Right lobe of liver (tissue), 6 donors: ENCODE results near the gene VAMP5. TPM values are rescaled to one million over a fixed set of nuclear protein-coding genes. Genes with fewer than 3 reads are reported as not detected.

Source experiments
- ATAC-seq, 4 donors: fragments of 200-7000 bp; cut with Tn5 transposase; one replicate each; pipeline ENCODE4 v1.9.1; 2020; ENCODE audit warnings: mild to moderate bottlenecking in 4 of 4, moderate library complexity in 4 of 4
- DNase-seq, 3 donors: peaks; one replicate each; pipeline ENCODE4 v3.0.0-alpha.2; 2020
- H3K27ac ChIP-seq, 3 donors: fragments of 200-600 bp; one replicate each; pipeline ENCODE4 v1.8.0; 2022
- H3K27me3 ChIP-seq, 2 donors: fragments of 200-600 bp; one replicate each; pipeline ENCODE4 v1.8.0; 2022
- H3K36me3 ChIP-seq, 4 donors: fragments of 200-600 bp; sonication (generic) in 1 of 4; one replicate each; pipeline versions ENCODE4 v1.5.1 to v1.8.0; 2017 to 2022; ENCODE audit warnings: control low read depth in 1 of 4
- H3K4me1 ChIP-seq, 4 donors: fragments of 200-600 bp; sonication (generic) in 1 of 4; one replicate each; pipeline versions ENCODE4 v1.5.1 to v1.8.0; 2017 to 2022; ENCODE audit warnings: control low read depth in 1 of 4
- H3K4me3 ChIP-seq, 3 donors: fragments of 200-600 bp; one replicate each; pipeline ENCODE4 v1.8.0; 2022
- H3K9me3 ChIP-seq, 4 donors: fragments of 200-600 bp; sonication (generic) in 1 of 4; one replicate each; pipeline versions ENCODE4 v1.5.1 to v1.8.0; 2017 to 2022; ENCODE audit warnings: control low read depth in 1 of 4
- POLR2A ChIP-seq: fragments of 450-650 bp; IDR thresholded peaks from one replicate; pipeline ENCODE4 v1.6.1; 2017; ENCODE audit warnings: antibody characterized with exemption, mild to moderate bottlenecking
- WGBS: methylation state at CpG from one replicate; pipeline ENCODE4 v1.1.6; 2018; ENCODE audit warnings: low coverage, low lambda C conversion rate; ENCODE audit not compliant: insufficient coverage; ENCODE audit errors: missing lambda C conversion rate; 5-methylcytosine and 5-hydroxymethylcytosine counted together
- intact Hi-C, 2 donors: fragments of 100-400 bp; cut with DNase I; formaldehyde crosslinking; loops; one replicate each; pipeline versions ENCODE4 v1.11.2 to v1.14.1; 2022
- long read RNA-seq: library from polyadenylated mRNA; unstranded; transcript quantifications from one replicate; pipeline ENCODE4 v2.0.0, GENCODE V29; 2019
- total RNA-seq, 6 experiments: library from RNA; depleted of rRNA in 2 of 6; stranded (reverse); fragments of >200 nt in 2 of 6; fragmentation: NEBNext Ultra II Directional in 3 of 6; extraction: Animal tissue kit (Norgen Biotek cat#: 25700) in 3 of 6; gene quantifications; one replicate each; pipeline versions ENCODE4 v1.1.0 to v1.2.4, GENCODE V29; 2016 to 2023
- TF ChIP-seq, protein P1 (sequence below), 4 donors: fragments of 200-600 bp in 3 of 4; fragments of 450-650 bp in 1 of 4; IDR thresholded peaks; one replicate each; pipeline versions ENCODE4 v1.5.1 to v1.8.0; 2016 to 2022; ENCODE audit warnings: antibody characterized with exemption in 4 of 4, mild to moderate bottlenecking in 2 of 4
- donor health status: DM: no; HTN: yes; CAD: no.
- donor health status: DM: no; HTN: no; CAD: no.
- donor health status: DM: no; HTN: no; CAD: no.
- donor health status: DM: no; HTN: yes; CAD: no.
- donor health status: DM: no; HTN: yes; CAD: no.

VAMP5 gene
- total RNA-seq: 10 to 100 TPM; 27.2 to 50.1 (median 34.7) TPM
- long read RNA-seq, transcript VAMP5-201 (3 exons, 689 nt): major isoform, 18 of 21 reads
- long read RNA-seq, partial matches to known transcripts: 2 of 21 reads
- long read RNA-seq, other reads (novel, unspliced or antisense): 1 of 21 reads

DNA sequence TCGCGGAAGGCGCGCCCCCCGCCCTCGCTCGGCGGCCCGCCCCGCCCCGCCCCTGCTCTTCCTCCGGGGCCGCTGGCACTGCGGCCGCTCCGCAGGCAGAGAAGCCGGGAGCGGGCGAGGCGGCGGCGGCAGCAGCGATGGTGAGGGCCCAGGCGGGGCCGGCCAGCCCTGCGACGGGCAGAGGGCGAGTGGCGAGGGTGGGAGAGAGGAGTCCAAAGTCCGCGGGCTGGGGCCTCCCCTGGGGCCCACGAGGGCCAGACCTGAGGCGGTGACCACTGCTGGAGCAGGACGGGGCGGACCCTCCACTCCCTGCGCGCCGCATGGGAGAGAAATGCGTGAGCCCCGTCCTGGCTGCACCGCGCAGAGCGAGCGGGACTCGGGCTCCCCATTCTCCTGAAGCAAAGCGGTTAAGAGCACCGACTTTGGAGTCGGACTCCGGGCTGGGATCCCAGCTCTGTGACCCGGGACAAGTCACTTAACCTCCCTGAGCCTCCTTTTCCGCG, at the start of gene VAMP5:
VAMP5 (plus strand) TSS at position 78 of the 503 bp plus-strand sequence; CDS start at position 138, 60 bp downstream.
- TF ChIP-seq, protein P1, sequence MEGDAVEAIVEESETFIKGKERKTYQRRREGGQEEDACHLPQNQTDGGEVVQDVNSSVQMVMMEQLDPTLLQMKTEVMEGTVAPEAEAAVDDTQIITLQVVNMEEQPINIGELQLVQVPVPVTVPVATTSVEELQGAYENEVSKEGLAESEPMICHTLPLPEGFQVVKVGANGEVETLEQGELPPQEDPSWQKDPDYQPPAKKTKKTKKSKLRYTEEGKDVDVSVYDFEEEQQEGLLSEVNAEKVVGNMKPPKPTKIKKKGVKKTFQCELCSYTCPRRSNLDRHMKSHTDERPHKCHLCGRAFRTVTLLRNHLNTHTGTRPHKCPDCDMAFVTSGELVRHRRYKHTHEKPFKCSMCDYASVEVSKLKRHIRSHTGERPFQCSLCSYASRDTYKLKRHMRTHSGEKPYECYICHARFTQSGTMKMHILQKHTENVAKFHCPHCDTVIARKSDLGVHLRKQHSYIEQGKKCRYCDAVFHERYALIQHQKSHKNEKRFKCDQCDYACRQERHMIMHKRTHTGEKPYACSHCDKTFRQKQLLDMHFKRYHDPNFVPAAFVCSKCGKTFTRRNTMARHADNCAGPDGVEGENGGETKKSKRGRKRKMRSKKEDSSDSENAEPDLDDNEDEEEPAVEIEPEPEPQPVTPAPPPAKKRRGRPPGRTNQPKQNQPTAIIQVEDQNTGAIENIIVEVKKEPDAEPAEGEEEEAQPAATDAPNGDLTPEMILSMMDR (IDR thresholded peaks at IDR 0.05): no peak
- TF ChIP-seq POLR2A: peak; percentile 39
- peaks cover 2 to 40% (median 16%) of the 10 kb centered on the region in 4 donors for H3K4me1 ChIP-seq
- H3K9me3 ChIP-seq: no peaks in the 10 kb centered on the region
- H3K27me3 ChIP-seq: no peaks in the 10 kb centered on the region
- DNase-seq (peak; percentile 67 to 74 (median 68)), ATAC-seq (peak; percentile 49 to 78 (median 68))
- no peaks in the 10 kb centered on the region for H3K36me3 ChIP-seq
- WGBS: 5% methylated on average over 8 of the region's 52 CpGs
- H3K27ac ChIP-seq: peak within 1 kb of the TSS; percentile 87 to 93 (median 87)
- H3K4me3 ChIP-seq: peak within 1 kb of the TSS; percentile 62 to 70 (median 64)
- intact Hi-C loops: no loop called here

DNA sequence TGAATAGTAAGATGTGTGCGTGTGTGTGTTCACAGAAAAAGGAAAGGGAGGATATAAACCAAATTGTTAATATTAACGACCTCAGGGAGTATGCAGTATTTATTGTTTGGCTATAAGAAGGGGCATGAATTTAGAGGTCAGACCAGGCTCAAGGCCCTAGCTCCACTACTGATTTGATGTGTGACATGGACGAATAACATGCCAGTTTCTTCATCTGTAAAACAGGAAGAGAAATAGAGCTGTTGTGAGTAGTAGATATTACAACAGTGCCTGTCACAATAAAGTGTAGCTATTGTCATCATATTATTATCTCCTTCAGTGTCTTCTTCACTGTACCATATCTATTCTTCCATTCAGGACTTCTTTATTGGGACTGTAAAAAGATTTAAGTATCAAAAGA, 49.4 kb upstream of the VAMP5 start:
- DNase-seq (no peak), ATAC-seq (no peak)
- peaks cover 0 to 18% (median 7%) of the 10 kb centered on the region in 4 donors for H3K4me1 ChIP-seq
- TF ChIP-seq, protein P1 (IDR thresholded peaks at IDR 0.05): no peak
- TF ChIP-seq POLR2A: no peak
- 68% methylated on average over 3 of the region's 3 CpGs for WGBS
- intact Hi-C loops: no loop called here
- H3K27me3 ChIP-seq: no peaks in the 10 kb centered on the region
- H3K36me3 ChIP-seq: no peaks in the 10 kb centered on the region
- H3K4me3 ChIP-seq: no peak overlapping the region
- H3K27ac ChIP-seq: no peak overlapping the region
- no peaks in the 10 kb centered on the region for H3K9me3 ChIP-seq

GRCh38 chr2:85536479-85536878, 47.8 kb upstream of the VAMP5 start:
- Histone ChIP-seq H3K27ac (no peak overlapping the region), H3K9me3 (no peaks in the 10 kb centered on the region), H3K27me3 (no peaks in the 10 kb centered on the region), H3K4me3 (no peak overlapping the region), H3K36me3 (peaks cover 0 to 9% (median 5%) of the 10 kb centered on the region in 4 donors), H3K4me1 (peaks cover 0 to 21% (median 10%) of the 10 kb centered on the region in 4 donors)
- ATAC-seq (no peak), DNase-seq (no peak)
- 86% methylated on average over 3 of the region's 3 CpGs for WGBS
- no peak for TF ChIP-seq POLR2A
- TF ChIP-seq, protein P1 (IDR thresholded peaks at IDR 0.05): no peak
- intact Hi-C loops: no loop called here

GRCh38 chr2:85537600-85538506, 46.4 kb upstream of the VAMP5 start:
- peaks cover 0 to 29% (median 13%) of the 10 kb centered on the region in 4 donors for H3K4me1 ChIP-seq
- H3K36me3 ChIP-seq: peaks cover 12 to 23% (median 18%) of the 10 kb centered on the region in 4 donors
- no peaks in the 10 kb centered on the region for H3K27me3 ChIP-seq
- ATAC-seq (peak; percentile 32 to 55 (median 38)), DNase-seq (peak; percentile 69 to 78 (median 76))
- H3K9me3 ChIP-seq: no peaks in the 10 kb centered on the region
- TF ChIP-seq, protein P1 (IDR thresholded peaks at IDR 0.05): no peak
- peak; percentile 8 for TF ChIP-seq POLR2A
- under 1% methylated on average over 34 of the region's 35 CpGs for WGBS
- peak overlapping the region; percentile 94 to 100 (median 99) for H3K4me3 ChIP-seq
- H3K27ac ChIP-seq: peak overlapping the region; percentile 98 to 99 (median 98)
- intact Hi-C loops: no loop called here
